ENCODE measurements around the gene NEGR1. TPM values are rescaled to one million over a fixed set of nuclear protein-coding genes. Genes with fewer than 3 reads are reported as not detected.

NEGR1 gene
- total and polyA plus RNA-seq, 2 experiments from 2014 or later: 1.0 to 2.8 TPM

- no peaks in the 10 kb centered on the region for H4K20me1 ChIP-seq (ENCODE audit: insufficient read depth, poor library complexity, severe bottlenecking)
- no peak overlapping the region for H2AFZ ChIP-seq
- WGBS (ENCODE audit: low lambda C conversion rate, missing lambda C conversion rate): 82% methylated on average over 2 of the region's 2 CpGs
- no peaks in the 10 kb centered on the region for H3K9me3 ChIP-seq (ENCODE audit: low read depth)
- no peaks in the 10 kb centered on the region for H3K9me2 ChIP-seq (replicated peaks; ENCODE audit: insufficient read depth)
- no peak for DNase-seq (ENCODE audit: low spot score)
- no peaks in the 10 kb centered on the region for H3K36me3 ChIP-seq (replicated peaks; ENCODE audit: insufficient read depth, low read depth)
- no peak overlapping the region for H3K4me3 ChIP-seq
- TF ChIP-seq EZH2 (IDR thresholded peaks at IDR 0.05; ENCODE audit: borderline replicate concordance) (no peak), EZH2phosphoT487 (IDR thresholded peaks at IDR 0.05; ENCODE audit: low read depth, severe bottlenecking, unreplicated experiment) (no peak), CTCF (IDR thresholded peaks at IDR 0.05; ENCODE audit: poor library complexity) (no peak)
- H3K27me3 ChIP-seq: no peaks in the 10 kb centered on the region
- no peaks in the 10 kb centered on the region for H3K79me2 ChIP-seq
- no peaks in the 10 kb centered on the region for H3K4me1 ChIP-seq (ENCODE audit: insufficient read depth)
- H3K4me2 ChIP-seq: no peak overlapping the region
- H3K27ac ChIP-seq: no peak overlapping the region
Measured at GRCh38 chr1:72178266-72178665, 104.1 kb downstream of the NEGR1 start.

- DNase-seq (ENCODE audit: low spot score): no peak
- H3K9me3 ChIP-seq (ENCODE audit: low read depth): no peaks in the 10 kb centered on the region
- H3K27me3 ChIP-seq: no peaks in the 10 kb centered on the region
- no peak for TF ChIP-seq EZH2 (IDR thresholded peaks at IDR 0.05; ENCODE audit: borderline replicate concordance)
- no peak for TF ChIP-seq EZH2phosphoT487 (IDR thresholded peaks at IDR 0.05; ENCODE audit: low read depth, severe bottlenecking, unreplicated experiment)
- TF ChIP-seq CTCF (IDR thresholded peaks at IDR 0.05; ENCODE audit: poor library complexity): no peak
- H3K4me1 ChIP-seq (ENCODE audit: insufficient read depth): no peaks in the 10 kb centered on the region
- no peaks in the 10 kb centered on the region for H3K9me2 ChIP-seq (replicated peaks; ENCODE audit: insufficient read depth)
- WGBS (ENCODE audit: low lambda C conversion rate, missing lambda C conversion rate): 89% methylated on average over 1 of the region's 1 CpG
- no peaks in the 10 kb centered on the region for H3K79me2 ChIP-seq
- no peak overlapping the region for H3K27ac ChIP-seq
- no peak overlapping the region for H3K4me3 ChIP-seq
- no peak overlapping the region for H2AFZ ChIP-seq
- H3K4me2 ChIP-seq: no peak overlapping the region
- no peaks in the 10 kb centered on the region for H4K20me1 ChIP-seq (ENCODE audit: insufficient read depth, poor library complexity, severe bottlenecking)
- H3K36me3 ChIP-seq (replicated peaks; ENCODE audit: insufficient read depth, low read depth): no peaks in the 10 kb centered on the region
Measured at GRCh38 chr1:72177711-72178110, 104.6 kb downstream of the NEGR1 start.

- H3K36me3 ChIP-seq (replicated peaks; ENCODE audit: insufficient read depth, low read depth): no peaks in the 10 kb centered on the region
- H3K4me3 ChIP-seq: no peak overlapping the region
- H3K4me1 ChIP-seq (ENCODE audit: insufficient read depth): no peaks in the 10 kb centered on the region
Measured at GRCh38 chr1:72170246-72170645, 112.1 kb downstream of the NEGR1 start.

More at GRCh38 chr1:72170246-72170645, 112.1 kb downstream of the NEGR1 start:
- no peak overlapping the region for H3K27ac ChIP-seq
- no peaks in the 10 kb centered on the region for H3K9me3 ChIP-seq (ENCODE audit: low read depth)
- no peaks in the 10 kb centered on the region for H3K79me2 ChIP-seq
- H3K27me3 ChIP-seq: no peaks in the 10 kb centered on the region
- H2AFZ ChIP-seq: no peak overlapping the region
- no peaks in the 10 kb centered on the region for H4K20me1 ChIP-seq (ENCODE audit: insufficient read depth, poor library complexity, severe bottlenecking)
- no peaks in the 10 kb centered on the region for H3K9me2 ChIP-seq (replicated peaks; ENCODE audit: insufficient read depth)
- H3K4me2 ChIP-seq: no peak overlapping the region
- no peak for TF ChIP-seq CTCF (IDR thresholded peaks at IDR 0.05; ENCODE audit: poor library complexity)
- TF ChIP-seq EZH2 (IDR thresholded peaks at IDR 0.05; ENCODE audit: borderline replicate concordance): no peak
- TF ChIP-seq EZH2phosphoT487 (IDR thresholded peaks at IDR 0.05; ENCODE audit: low read depth, severe bottlenecking, unreplicated experiment): no peak
- no peak for DNase-seq (ENCODE audit: low spot score)

Measured in hepatocyte (in vitro differentiated cells).